GM23338 (cell line): ENCODE data around the gene PPP1R16B. TPM values are rescaled to one million over a fixed set of nuclear protein-coding genes. Genes with fewer than 3 reads are reported as not detected.

Experiments
- ATAC-seq: fragments of 200-7000 bp; cut with Tn5 transposase; 3 replicates; pipeline ENCODE4 v1.9.1; 2020
- DNase-seq: peaks from one replicate; pipeline ENCODE4 v3.0.0-alpha.2; 2015; ENCODE audit warnings: low spot score
- H2AFZ ChIP-seq: fragments of 200-600 bp; sonication (generic); 2 replicates; pipeline ENCODE4 v1.8.0; 2016; ENCODE audit warnings: antibody characterized with exemption, mild to moderate bottlenecking, moderate library complexity
- H3F3A ChIP-seq: fragments of 200-600 bp; sonication (generic); replicated peaks from 2 replicates; pipeline ENCODE4 v1.8.0; 2017; ENCODE audit warnings: antibody characterized with exemption, mixed run types, low read depth
- H3K27ac ChIP-seq: fragments of 200-600 bp; sonication (generic); 2 replicates; pipeline ENCODE4 v1.6.1; 2016; ENCODE audit warnings: low read depth
- H3K27me3 ChIP-seq: fragments of 200-600 bp; sonication (generic); 2 replicates; pipeline ENCODE4 v1.8.0; 2016; ENCODE audit warnings: mild to moderate bottlenecking, mixed run types, moderate library complexity; ENCODE audit not compliant: insufficient read depth
- H3K36me3 ChIP-seq: fragments of 200-600 bp; sonication (generic); 2 replicates; pipeline ENCODE4 v1.8.0; 2016; ENCODE audit warnings: mild to moderate bottlenecking; ENCODE audit not compliant: insufficient read depth
- H3K4me1 ChIP-seq: fragments of 200-600 bp; sonication (generic); 2 replicates; pipeline ENCODE4 v1.8.0; 2016; ENCODE audit warnings: mild to moderate bottlenecking, moderate library complexity; ENCODE audit not compliant: insufficient read depth
- H3K4me2 ChIP-seq: fragments of 200-600 bp; sonication (generic); 2 replicates; pipeline ENCODE4 v1.7.1; 2017; ENCODE audit warnings: mixed run types
- H3K4me3 ChIP-seq: fragments of 200-600 bp; sonication (generic); 2 replicates; pipeline ENCODE4 v1.6.1; 2016; ENCODE audit warnings: mixed run types
- H3K79me2 ChIP-seq: fragments of 200-600 bp; sonication (generic); replicated peaks from 2 replicates; pipeline ENCODE4 v1.8.0; 2017; ENCODE audit warnings: mild to moderate bottlenecking; ENCODE audit not compliant: insufficient read depth
- H3K9me2 ChIP-seq: fragments of 200-600 bp; sonication (generic); 2 replicates; pipeline ENCODE4 v1.8.0; 2017; ENCODE audit not compliant: insufficient read depth
- H4K20me1 ChIP-seq: fragments of 200-600 bp; sonication (generic); replicated peaks from 2 replicates; pipeline ENCODE4 v1.8.0; 2017; ENCODE audit warnings: mild to moderate bottlenecking; ENCODE audit not compliant: insufficient read depth
- H3K27ac Mint-ChIP-seq: 2 replicates; pipeline ENCODE4 v1.8.0; 2020; ENCODE audit warnings: inconsistent platforms, mild to moderate bottlenecking, moderate library complexity, mixed read lengths
- H3K27me3 Mint-ChIP-seq: 3 replicates; pipeline ENCODE4 v1.8.0; 2022; ENCODE audit warnings: low read depth, mild to moderate bottlenecking, moderate library complexity, mixed read lengths, inconsistent platforms; ENCODE audit not compliant: insufficient read depth, poor library complexity
- H3K36me3 Mint-ChIP-seq: 3 replicates; pipeline ENCODE4 v1.8.0; 2021; ENCODE audit warnings: low read depth, mild to moderate bottlenecking, inconsistent platforms, moderate library complexity, mixed read lengths
- H3K4me1 Mint-ChIP-seq: 3 replicates; pipeline ENCODE4 v1.8.0; 2020; ENCODE audit warnings: mild to moderate bottlenecking, inconsistent platforms, mixed read lengths
- H3K4me3 Mint-ChIP-seq: 3 replicates; pipeline ENCODE4 v1.8.0; 2021; ENCODE audit warnings: moderate library complexity, mild to moderate bottlenecking, inconsistent platforms, mixed read lengths
- H3K9me3 Mint-ChIP-seq: 3 replicates; pipeline ENCODE4 v1.8.0; 2020; ENCODE audit warnings: moderate library complexity, mild to moderate bottlenecking, inconsistent platforms, mixed read lengths
- CREB1 ChIP-seq: fragments of 250-450 bp; sonication (Bioruptor Pico); IDR thresholded peaks from 2 replicates; pipeline ENCODE4 v1.5.0; 2020; ENCODE audit warnings: low read depth, mild to moderate bottlenecking, moderate library complexity
- EZH2 ChIP-seq: fragments of 200-600 bp; sonication (generic); IDR thresholded peaks from one replicate; pipeline ENCODE4 v1.8.0; 2017; ENCODE audit warnings: antibody characterized with exemption, mild to moderate bottlenecking, low read depth; ENCODE audit not compliant: unreplicated experiment
- EZH2phosphoT487 ChIP-seq: fragments of 200-600 bp; sonication (generic); IDR thresholded peaks from one replicate; pipeline ENCODE4 v1.8.1; 2018; ENCODE audit warnings: antibody characterized with exemption; ENCODE audit not compliant: unreplicated experiment
- NANOG ChIP-seq: IDR thresholded peaks from 2 replicates; pipeline ENCODE4 v1.6.1; 2016; ENCODE audit warnings: antibody characterized with exemption, borderline replicate concordance
- POLR2AphosphoS5 ChIP-seq: IDR thresholded peaks from 2 replicates; pipeline ENCODE4 v1.6.1; 2016; ENCODE audit warnings: antibody characterized with exemption, low read depth
- ZNF114 ChIP-seq: fragments of 250-450 bp; sonication (Bioruptor Pico); IDR thresholded peaks from 2 replicates; pipeline ENCODE4 v1.5.0; 2020; ENCODE audit warnings: mild to moderate bottlenecking, moderate library complexity
- ZNF331 ChIP-seq: fragments of 250-450 bp; sonication (Bioruptor Pico); IDR thresholded peaks from 2 replicates; pipeline ENCODE4 v1.5.0; 2020; ENCODE audit warnings: low read depth, mild to moderate bottlenecking, moderate library complexity
- polyA plus RNA-seq: library from polyadenylated mRNA; unstranded; fragments of >200 nt; fragmentation: Nextera tagmentation; extraction: Ambion mirVana; gene quantifications from 2 replicates; pipeline ENCODE4 v1.2.1, GENCODE V29; 2016
- total RNA-seq: library from RNA; depleted of rRNA; stranded (reverse); fragments of >200 nt; shearing (Covaris generic); gene quantifications from 2 replicates; pipeline ENCODE4 v1.2.3, GENCODE V29; 2014
- TF ChIP-seq, protein P1 (sequence below): fragments of 250-450 bp; sonication (Bioruptor Pico); IDR thresholded peaks from 2 replicates; pipeline ENCODE4 v1.5.0; 2020; ENCODE audit warnings: mild to moderate bottlenecking, moderate library complexity
- TF ChIP-seq, protein P2 (sequence below), 2 experiments: fragments of 200-600 bp in 1 of 2; sonication (generic) in 1 of 2; conservative IDR thresholded peaks; 2 replicates each; pipeline versions ENCODE4 v1.5.1 to v1.6.1; 2016 to 2017; ENCODE audit warnings: antibody characterized with exemption in 2 of 2, low read depth in 2 of 2, mild to moderate bottlenecking in 2 of 2, moderate library complexity in 1 of 2

The PPP1R16B gene
- total and polyA plus RNA-seq, 2 experiments from 2014 or later, result 1.6 to 11.5 TPM

DNA sequence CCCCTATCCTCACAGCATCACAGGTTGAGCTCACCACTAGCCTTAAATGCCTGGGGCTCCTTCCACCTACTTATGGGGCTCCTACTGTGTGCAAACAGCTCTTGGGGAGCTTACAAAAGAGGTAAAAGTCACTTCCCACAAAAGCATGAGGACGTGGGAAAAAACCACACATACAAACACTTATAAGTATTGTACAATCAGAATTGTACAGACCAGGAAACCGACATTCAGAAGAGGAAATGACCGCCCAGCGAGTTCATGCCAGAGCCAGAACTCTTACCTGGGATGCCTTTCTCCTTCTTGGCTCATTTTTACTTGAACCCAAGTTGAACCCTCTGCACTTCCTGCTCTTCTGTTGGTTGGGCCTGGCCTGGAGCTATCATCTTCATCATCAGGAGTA lies 6.3 kb upstream of the PPP1R16B start (continued):
- TF ChIP-seq, protein P1, sequence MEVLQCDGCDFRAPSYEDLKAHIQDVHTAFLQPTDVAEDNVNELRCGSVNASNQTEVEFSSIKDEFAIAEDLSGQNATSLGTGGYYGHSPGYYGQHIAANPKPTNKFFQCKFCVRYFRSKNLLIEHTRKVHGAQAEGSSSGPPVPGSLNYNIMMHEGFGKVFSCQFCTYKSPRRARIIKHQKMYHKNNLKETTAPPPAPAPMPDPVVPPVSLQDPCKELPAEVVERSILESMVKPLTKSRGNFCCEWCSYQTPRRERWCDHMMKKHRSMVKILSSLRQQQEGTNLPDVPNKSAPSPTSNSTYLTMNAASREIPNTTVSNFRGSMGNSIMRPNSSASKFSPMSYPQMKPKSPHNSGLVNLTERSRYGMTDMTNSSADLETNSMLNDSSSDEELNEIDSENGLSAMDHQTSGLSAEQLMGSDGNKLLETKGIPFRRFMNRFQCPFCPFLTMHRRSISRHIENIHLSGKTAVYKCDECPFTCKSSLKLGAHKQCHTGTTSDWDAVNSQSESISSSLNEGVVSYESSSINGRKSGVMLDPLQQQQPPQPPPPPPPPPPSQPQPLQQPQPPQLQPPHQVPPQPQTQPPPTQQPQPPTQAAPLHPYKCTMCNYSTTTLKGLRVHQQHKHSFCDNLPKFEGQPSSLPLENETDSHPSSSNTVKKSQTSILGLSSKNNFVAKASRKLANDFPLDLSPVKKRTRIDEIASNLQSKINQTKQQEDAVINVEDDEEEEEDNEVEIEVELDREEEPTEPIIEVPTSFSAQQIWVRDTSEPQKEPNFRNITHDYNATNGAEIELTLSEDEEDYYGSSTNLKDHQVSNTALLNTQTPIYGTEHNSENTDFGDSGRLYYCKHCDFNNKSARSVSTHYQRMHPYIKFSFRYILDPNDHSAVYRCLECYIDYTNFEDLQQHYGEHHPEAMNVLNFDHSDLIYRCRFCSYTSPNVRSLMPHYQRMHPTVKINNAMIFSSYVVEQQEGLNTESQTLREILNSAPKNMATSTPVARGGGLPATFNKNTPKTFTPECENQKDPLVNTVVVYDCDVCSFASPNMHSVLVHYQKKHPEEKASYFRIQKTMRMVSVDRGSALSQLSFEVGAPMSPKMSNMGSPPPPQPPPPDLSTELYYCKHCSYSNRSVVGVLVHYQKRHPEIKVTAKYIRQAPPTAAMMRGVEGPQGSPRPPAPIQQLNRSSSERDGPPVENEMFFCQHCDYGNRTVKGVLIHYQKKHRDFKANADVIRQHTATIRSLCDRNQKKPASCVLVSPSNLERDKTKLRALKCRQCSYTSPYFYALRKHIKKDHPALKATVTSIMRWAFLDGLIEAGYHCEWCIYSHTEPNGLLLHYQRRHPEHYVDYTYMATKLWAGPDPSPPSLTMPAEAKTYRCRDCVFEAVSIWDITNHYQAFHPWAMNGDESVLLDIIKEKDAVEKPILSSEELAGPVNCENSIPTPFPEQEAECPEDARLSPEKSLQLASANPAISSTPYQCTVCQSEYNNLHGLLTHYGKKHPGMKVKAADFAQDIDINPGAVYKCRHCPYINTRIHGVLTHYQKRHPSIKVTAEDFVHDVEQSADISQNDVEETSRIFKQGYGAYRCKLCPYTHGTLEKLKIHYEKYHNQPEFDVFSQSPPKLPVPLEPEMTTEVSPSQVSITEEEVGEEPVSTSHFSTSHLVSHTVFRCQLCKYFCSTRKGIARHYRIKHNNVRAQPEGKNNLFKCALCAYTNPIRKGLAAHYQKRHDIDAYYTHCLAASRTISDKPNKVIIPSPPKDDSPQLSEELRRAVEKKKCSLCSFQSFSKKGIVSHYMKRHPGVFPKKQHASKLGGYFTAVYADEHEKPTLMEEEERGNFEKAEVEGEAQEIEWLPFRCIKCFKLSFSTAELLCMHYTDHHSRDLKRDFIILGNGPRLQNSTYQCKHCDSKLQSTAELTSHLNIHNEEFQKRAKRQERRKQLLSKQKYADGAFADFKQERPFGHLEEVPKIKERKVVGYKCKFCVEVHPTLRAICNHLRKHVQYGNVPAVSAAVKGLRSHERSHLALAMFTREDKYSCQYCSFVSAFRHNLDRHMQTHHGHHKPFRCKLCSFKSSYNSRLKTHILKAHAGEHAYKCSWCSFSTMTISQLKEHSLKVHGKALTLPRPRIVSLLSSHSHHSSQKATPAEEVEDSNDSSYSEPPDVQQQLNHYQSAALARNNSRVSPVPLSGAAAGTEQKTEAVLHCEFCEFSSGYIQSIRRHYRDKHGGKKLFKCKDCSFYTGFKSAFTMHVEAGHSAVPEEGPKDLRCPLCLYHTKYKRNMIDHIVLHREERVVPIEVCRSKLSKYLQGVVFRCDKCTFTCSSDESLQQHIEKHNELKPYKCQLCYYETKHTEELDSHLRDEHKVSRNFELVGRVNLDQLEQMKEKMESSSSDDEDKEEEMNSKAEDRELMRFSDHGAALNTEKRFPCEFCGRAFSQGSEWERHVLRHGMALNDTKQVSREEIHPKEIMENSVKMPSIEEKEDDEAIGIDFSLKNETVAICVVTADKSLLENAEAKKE (CRISPR knock-in tag), result no peak
- no peak for TF ChIP-seq EZH2
- no peak for TF ChIP-seq CREB1

DNA sequence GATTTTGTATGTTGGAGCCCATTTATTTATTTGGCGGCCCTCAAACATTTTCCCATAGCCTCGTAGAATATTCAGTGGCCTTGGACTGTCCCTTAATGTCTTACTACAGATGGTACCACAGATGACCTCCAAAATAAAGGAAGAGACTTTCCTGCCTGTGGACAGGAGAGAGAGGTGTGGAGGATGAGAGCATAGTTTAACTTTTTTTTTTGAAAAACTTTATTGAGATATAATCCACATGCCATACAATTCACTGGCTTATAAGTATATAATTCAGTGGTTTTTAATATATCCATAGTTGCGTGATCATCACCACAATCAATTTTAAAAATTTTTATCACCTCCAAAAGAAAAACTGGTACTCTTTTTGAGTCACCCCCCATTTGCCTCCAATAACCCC lies 4.6 kb upstream of the PPP1R16B start:
- no peak for ATAC-seq
- no peaks in the 10 kb centered on the region for H3K36me3 Mint-ChIP-seq
- H3K27ac Mint-ChIP-seq, result no peak overlapping the region
- no peak for TF ChIP-seq ZNF331 (CRISPR knock-in tag)
- TF ChIP-seq, protein P1 (CRISPR knock-in tag), result no peak
- TF ChIP-seq POLR2AphosphoS5, result no peak
- TF ChIP-seq NANOG, result no peak
- no peak for TF ChIP-seq ZNF114
- TF ChIP-seq, protein P2, sequence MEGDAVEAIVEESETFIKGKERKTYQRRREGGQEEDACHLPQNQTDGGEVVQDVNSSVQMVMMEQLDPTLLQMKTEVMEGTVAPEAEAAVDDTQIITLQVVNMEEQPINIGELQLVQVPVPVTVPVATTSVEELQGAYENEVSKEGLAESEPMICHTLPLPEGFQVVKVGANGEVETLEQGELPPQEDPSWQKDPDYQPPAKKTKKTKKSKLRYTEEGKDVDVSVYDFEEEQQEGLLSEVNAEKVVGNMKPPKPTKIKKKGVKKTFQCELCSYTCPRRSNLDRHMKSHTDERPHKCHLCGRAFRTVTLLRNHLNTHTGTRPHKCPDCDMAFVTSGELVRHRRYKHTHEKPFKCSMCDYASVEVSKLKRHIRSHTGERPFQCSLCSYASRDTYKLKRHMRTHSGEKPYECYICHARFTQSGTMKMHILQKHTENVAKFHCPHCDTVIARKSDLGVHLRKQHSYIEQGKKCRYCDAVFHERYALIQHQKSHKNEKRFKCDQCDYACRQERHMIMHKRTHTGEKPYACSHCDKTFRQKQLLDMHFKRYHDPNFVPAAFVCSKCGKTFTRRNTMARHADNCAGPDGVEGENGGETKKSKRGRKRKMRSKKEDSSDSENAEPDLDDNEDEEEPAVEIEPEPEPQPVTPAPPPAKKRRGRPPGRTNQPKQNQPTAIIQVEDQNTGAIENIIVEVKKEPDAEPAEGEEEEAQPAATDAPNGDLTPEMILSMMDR (conservative IDR thresholded peaks at IDR 0.05; ENCODE audit: low read depth in 2 of 2), result no peak
- no peak for TF ChIP-seq EZH2phosphoT487
- TF ChIP-seq EZH2, result no peak

More for the DNA sequence above, 4.6 kb upstream of the PPP1R16B start:
- H3K79me2 ChIP-seq, result no peaks in the 10 kb centered on the region
- no peak overlapping the region for H3K4me3 ChIP-seq
- Mint-ChIP-seq H3K27me3 (peaks cover 10% of the 10 kb centered on the region), H3K9me3 (peaks cover 8% of the 10 kb centered on the region), H3K4me1 (peaks cover 18% of the 10 kb centered on the region), H3K4me3 (no peak overlapping the region)
- no peak overlapping the region for H2AFZ ChIP-seq
- H4K20me1 ChIP-seq, result no peaks in the 10 kb centered on the region
- H3K27ac ChIP-seq, result no peak overlapping the region
- no peaks in the 10 kb centered on the region for H3K36me3 ChIP-seq
- H3K4me1 ChIP-seq, result peaks cover 11% of the 10 kb centered on the region
- H3F3A ChIP-seq, result peaks cover 5% of the 10 kb centered on the region; the same call in 1 of the 2 replicates
- no peak for DNase-seq
- no peak overlapping the region for H3K4me2 ChIP-seq
- no peaks in the 10 kb centered on the region for H3K9me2 ChIP-seq
- no peaks in the 10 kb centered on the region for H3K27me3 ChIP-seq
